Tibial nerve (tissue), 4 donors: Measurements from ENCODE around the gene IL1RAPL2. TPM values are rescaled to one million over a fixed set of nuclear protein-coding genes. Genes with fewer than 3 reads are reported as not detected.

Experiments
- DNase-seq, 2 donors: peaks; one replicate each; pipeline ENCODE4 v3.0.0-alpha.2; 2019; ENCODE audit warnings: low spot score in 2 of 2
- H3K27ac ChIP-seq, 4 donors: fragments of 200-600 bp; sonication (generic) in 3 of 4; one replicate each; pipeline ENCODE4 v1.5.1; 2017 to 2019; ENCODE audit warnings: mild to moderate bottlenecking in 1 of 4
- H3K27me3 ChIP-seq, 2 donors: fragments of 200-600 bp; sonication (generic) in 1 of 2; one replicate each; pipeline versions ENCODE4 v1.5.1 to v1.6.0; 2017 to 2019
- H3K36me3 ChIP-seq, 3 donors: fragments of 200-600 bp; sonication (generic); one replicate each; pipeline ENCODE4 v1.5.1; 2018 to 2019
- H3K4me1 ChIP-seq, 4 donors: fragments of 200-600 bp; sonication (generic) in 3 of 4; one replicate each; pipeline ENCODE4 v1.5.1; 2017 to 2019
- H3K4me3 ChIP-seq, 4 donors: fragments of 200-600 bp; sonication (generic) in 3 of 4; one replicate each; pipeline ENCODE4 v1.5.1; 2017 to 2019; ENCODE audit warnings: mild to moderate bottlenecking in 1 of 4, moderate library complexity in 1 of 4
- H3K9me3 ChIP-seq, 4 donors: fragments of 200-600 bp; sonication (generic) in 3 of 4; one replicate each; pipeline ENCODE4 v1.5.1; 2017 to 2019
- CTCF ChIP-seq, 5 experiments: fragments of 200-600 bp in 3 of 5; fragments of 450-650 bp in 2 of 5; sonication (generic) in 3 of 5; IDR thresholded peaks; one replicate each; pipeline ENCODE4 v1.5.1; 2016 to 2019; ENCODE audit warnings: antibody characterized with exemption in 5 of 5, mild to moderate bottlenecking in 3 of 5, moderate library complexity in 2 of 5
- EP300 ChIP-seq, 2 donors: sonication (generic); formaldehyde crosslinking; IDR thresholded peaks; one replicate each; pipeline ENCODE4 v1.6.1; 2017; ENCODE audit warnings: antibody characterized with exemption in 2 of 2, mild to moderate bottlenecking in 1 of 2
- POLR2A ChIP-seq, 2 donors: fragments of 450-650 bp; IDR thresholded peaks; one replicate each; pipeline ENCODE4 v1.6.1; 2017; ENCODE audit warnings: antibody characterized with exemption in 2 of 2, mild to moderate bottlenecking in 2 of 2, moderate library complexity in 2 of 2
- whole genome bisulfite sequencing, 2 donors: methylation state at CpG; one replicate each; pipeline ENCODE4 v1.1.5; 2018; 5-methylcytosine and 5-hydroxymethylcytosine counted together
- total RNA-seq, 4 donors: library from RNA; depleted of rRNA; stranded (reverse); fragments of >200 nt; gene quantifications; one replicate each; pipeline ENCODE4 v1.1.0, GENCODE V29; 2016

IL1RAPL2 gene
- total RNA-seq, 4 donors from 2014 or later = not detected

- H3K27me3 ChIP-seq = peaks cover 0 to 7% of the 10 kb centered on the region in 2 donors
- H3K9me3 ChIP-seq = no peaks in the 10 kb centered on the region
- 71 to 76% methylated on average over 1 of the region's 1 CpG for WGBS, 2 donors
- no peak overlapping the region for H3K27ac ChIP-seq
- H3K4me1 ChIP-seq = no peaks in the 10 kb centered on the region
- no peak for DNase-seq
- no peaks in the 10 kb centered on the region for H3K36me3 ChIP-seq
- H3K4me3 ChIP-seq = no peak overlapping the region
- no peak for TF ChIP-seq EP300 (IDR thresholded peaks at IDR 0.05)
- no peak for TF ChIP-seq POLR2A (IDR thresholded peaks at IDR 0.05)
Measured at GRCh38 chrX:105502336-105502735, 936.3 kb downstream of the IL1RAPL2 start.

- Histone ChIP-seq H3K27me3 (peaks cover 0 to 5% of the 10 kb centered on the region in 2 donors), H3K4me1 (no peaks in the 10 kb centered on the region), H3K9me3 (no peaks in the 10 kb centered on the region), H3K36me3 (no peaks in the 10 kb centered on the region), H3K4me3 (no peak overlapping the region), H3K27ac (no peak overlapping the region)
- 38 to 48% methylated on average over 1 of the region's 1 CpG for WGBS, 2 donors
- DNase-seq = no peak
- TF ChIP-seq POLR2A (IDR thresholded peaks at IDR 0.05) (no peak), CTCF (IDR thresholded peaks at IDR 0.05) (no peak), EP300 (IDR thresholded peaks at IDR 0.05) (no peak)
Measured at GRCh38 chrX:105515561-105515960, 949.6 kb downstream of the IL1RAPL2 start.

GRCh38 chrX:105526431-105526830, 960.4 kb downstream of the IL1RAPL2 start:
- WGBS, 2 donors = 59 to 72% methylated on average over 1 of the region's 1 CpG
- TF ChIP-seq EP300 (IDR thresholded peaks at IDR 0.05) (no peak), POLR2A (IDR thresholded peaks at IDR 0.05) (no peak)
- H3K27ac ChIP-seq = no peak overlapping the region
- H3K9me3 ChIP-seq = no peaks in the 10 kb centered on the region
- no peaks in the 10 kb centered on the region for H3K4me1 ChIP-seq
- H3K36me3 ChIP-seq = no peaks in the 10 kb centered on the region
- no peak overlapping the region for H3K4me3 ChIP-seq
- no peak for DNase-seq
- H3K27me3 ChIP-seq = no peaks in the 10 kb centered on the region

GRCh38 chrX:105527759-105528158, 961.8 kb downstream of the IL1RAPL2 start:
- Histone ChIP-seq H3K4me3 (no peak overlapping the region), H3K9me3 (peaks cover 0 to 4% (median 1%) of the 10 kb centered on the region in 4 donors), H3K27me3 (no peaks in the 10 kb centered on the region), H3K4me1 (no peaks in the 10 kb centered on the region), H3K27ac (no peak overlapping the region), H3K36me3 (no peaks in the 10 kb centered on the region)
- DNase-seq = no peak
- no peak for TF ChIP-seq EP300 (IDR thresholded peaks at IDR 0.05)
- TF ChIP-seq POLR2A (IDR thresholded peaks at IDR 0.05) = no peak
- no peak for TF ChIP-seq CTCF (IDR thresholded peaks at IDR 0.05)
- 50 to 59% methylated on average over 1 of the region's 1 CpG for WGBS, 2 donors

- peaks cover 0 to 4% (median 1%) of the 10 kb centered on the region in 4 donors for H3K9me3 ChIP-seq
- 85 to 95% methylated on average over 2 of the region's 2 CpGs for WGBS, 2 donors
- H3K27me3 ChIP-seq = no peaks in the 10 kb centered on the region
- H3K4me1 ChIP-seq = no peaks in the 10 kb centered on the region
- H3K27ac ChIP-seq = no peak overlapping the region
- no peak overlapping the region for H3K4me3 ChIP-seq
- no peak for DNase-seq
- H3K36me3 ChIP-seq = no peaks in the 10 kb centered on the region
- TF ChIP-seq EP300 (IDR thresholded peaks at IDR 0.05) = no peak
- no peak for TF ChIP-seq POLR2A (IDR thresholded peaks at IDR 0.05)
- no peak for TF ChIP-seq CTCF (IDR thresholded peaks at IDR 0.05)
Measured at GRCh38 chrX:105533951-105534350, 968.0 kb downstream of the IL1RAPL2 start.

- TF ChIP-seq POLR2A (IDR thresholded peaks at IDR 0.05) = no peak
- H3K27ac ChIP-seq = no peak overlapping the region
- H3K36me3 ChIP-seq = no peaks in the 10 kb centered on the region
- DNase-seq = no peak
- H3K27me3 ChIP-seq = no peaks in the 10 kb centered on the region
- H3K9me3 ChIP-seq = no peaks in the 10 kb centered on the region
- no peaks in the 10 kb centered on the region for H3K4me1 ChIP-seq
- H3K4me3 ChIP-seq = no peak overlapping the region
Measured at GRCh38 chrX:105543283-105543682, 977.3 kb downstream of the IL1RAPL2 start.
